ENCODE results near the gene KIF21B.
A peak's percentile ranks its signal among the peaks of the same experiment; 100 is the strongest.
"Not testable (repeated sequence)": the region's sequence is repeated elsewhere in the genome, so short reads cannot be mapped to it uniquely, and the experiment has no call there.

The KIF21B gene

DNA sequence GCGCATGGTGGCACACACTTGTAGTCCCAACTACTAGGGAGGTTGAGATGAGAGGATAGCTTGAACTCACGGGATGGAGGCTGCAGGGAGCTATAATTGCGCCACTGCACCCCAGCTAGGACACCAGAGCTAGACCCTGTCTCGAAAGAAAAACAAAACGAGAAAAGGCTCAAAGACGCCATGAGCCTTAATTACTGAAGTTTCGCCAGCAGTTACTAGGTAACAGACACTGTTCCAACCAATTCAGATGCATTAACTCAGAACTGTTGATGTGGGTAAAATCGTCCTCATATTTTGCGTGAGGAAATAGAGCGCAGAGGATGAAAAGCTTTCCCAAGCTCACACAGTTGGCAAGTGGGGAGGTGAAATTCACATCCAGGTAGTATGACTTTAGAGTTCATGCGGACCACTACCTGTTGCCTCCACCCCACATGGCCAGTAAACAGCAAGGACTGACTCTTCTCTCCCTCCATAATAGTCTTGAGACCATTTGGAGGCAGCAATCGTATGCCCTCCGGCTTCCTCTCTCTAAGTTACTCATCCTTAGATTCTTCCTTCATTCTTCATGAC is 88.8 kb downstream of the KIF21B start:
- no peak for DNase-seq

- no peak for DNase-seq
These were observed 91.7 kb downstream of the KIF21B start for GRCh38 chr1:200931776-200932175.

- DNase-seq = not testable (repeated sequence)
These were observed 93.2 kb downstream of the KIF21B start for GRCh38 chr1:200930285-200930684.

DNA sequence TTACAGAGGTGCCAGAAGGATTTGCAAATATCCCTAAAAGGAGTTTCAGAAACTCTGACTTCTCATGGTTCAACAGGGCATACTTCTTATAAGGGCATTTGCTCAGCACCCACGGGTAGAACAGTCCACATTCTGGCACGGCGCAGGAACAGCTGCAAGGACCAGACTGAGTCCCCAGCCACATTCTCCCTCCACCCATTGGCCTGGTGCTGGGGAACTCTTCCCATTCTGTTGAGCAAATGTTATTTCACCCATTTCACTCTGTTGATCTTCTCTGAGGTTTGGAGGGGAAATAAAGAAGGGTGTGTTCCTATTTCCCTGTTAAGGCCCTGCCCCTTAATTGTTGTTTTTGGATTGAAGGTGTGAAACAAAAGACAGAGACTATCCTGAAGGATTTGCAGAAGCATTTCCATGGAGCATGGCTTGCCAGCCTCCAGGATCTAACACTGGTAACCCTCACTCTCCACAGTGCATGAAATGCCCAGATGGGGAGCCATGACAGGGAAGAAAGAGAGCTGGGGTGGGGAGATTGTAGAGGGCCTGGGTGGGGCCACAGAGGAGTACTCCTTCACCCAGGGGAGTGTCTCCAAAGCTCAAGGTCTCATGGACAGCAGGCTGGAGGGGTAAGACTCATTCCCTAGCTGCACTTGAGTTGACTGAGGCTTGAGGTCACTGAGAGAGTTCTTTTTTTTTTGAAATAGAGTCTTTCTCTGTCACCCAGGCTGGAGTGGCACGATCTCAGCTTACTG is 93.8 kb downstream of the KIF21B start:
- peak; percentile 6 for DNase-seq

- DNase-seq = no peak
These were observed 97.7 kb downstream of the KIF21B start for GRCh38 chr1:200925831-200926230.

DNA sequence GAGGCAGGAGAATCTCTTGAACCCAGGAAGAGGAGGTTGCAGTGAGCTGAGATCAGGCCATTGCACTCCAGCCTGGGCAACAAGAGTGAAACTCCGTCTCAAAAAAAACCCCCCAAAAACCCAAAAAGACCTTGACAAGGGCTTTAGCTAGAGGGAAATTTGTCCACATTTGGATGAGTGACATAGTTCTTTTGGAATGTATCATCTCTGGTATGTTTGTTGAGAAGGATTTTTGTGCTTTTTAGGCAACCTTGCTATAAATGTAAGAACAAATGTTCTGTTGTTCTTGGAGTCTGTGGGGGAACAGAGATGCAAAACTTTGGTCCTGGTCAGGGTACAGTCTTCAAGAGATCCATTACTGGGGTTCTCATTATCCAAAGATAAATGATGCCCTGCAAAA is 99.9 kb downstream of the KIF21B start:
- no peak for DNase-seq

DNA sequence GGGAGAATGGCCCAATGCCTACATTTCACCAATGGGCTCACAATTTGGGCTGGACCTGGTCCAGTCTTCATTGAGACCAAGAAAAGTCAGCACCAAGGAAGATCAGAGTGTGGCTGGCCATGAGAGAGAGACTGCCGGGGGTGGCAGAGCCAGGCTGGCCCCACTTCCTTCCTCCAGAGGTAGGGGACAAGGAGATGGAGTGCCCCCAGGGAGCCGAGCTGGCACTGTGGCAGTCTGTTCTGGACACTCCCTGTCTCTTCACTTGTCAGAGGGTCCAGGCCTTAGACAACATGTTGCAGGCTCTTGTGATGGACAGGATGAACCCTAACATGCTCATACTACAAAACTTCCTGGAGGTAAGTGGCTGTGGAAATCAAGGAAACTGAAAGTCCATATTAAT is 101.1 kb downstream of the KIF21B start:
- no peak for DNase-seq

- no peak for DNase-seq
These were observed 101.9 kb downstream of the KIF21B start for GRCh38 chr1:200921571-200922110.

Measured in hematopoietic multipotent progenitor cell treated with erythropoietin and hydrocortisone succinate and interleukin-3 and kit ligand, for 8 days (in vitro differentiated cells).